GM23248 (cell line): Measurements from ENCODE around the gene CLVS2.

Experiments used
- EZH2 ChIP-seq: fragments of 200-600 bp; sonication (generic); IDR thresholded peaks from 2 replicates; pipeline ENCODE4 v1.6.1; 2018; ENCODE audit warnings: antibody characterized with exemption, mild to moderate bottlenecking; ENCODE audit not compliant: insufficient read depth, poor library complexity, severe bottlenecking
- EZH2phosphoT487 ChIP-seq: fragments of 200-600 bp; sonication (generic); IDR thresholded peaks from 2 replicates; pipeline ENCODE4 v1.6.1; 2018; ENCODE audit warnings: antibody characterized with exemption, moderate library complexity, mild to moderate bottlenecking, low read depth; ENCODE audit not compliant: insufficient read depth

DNA sequence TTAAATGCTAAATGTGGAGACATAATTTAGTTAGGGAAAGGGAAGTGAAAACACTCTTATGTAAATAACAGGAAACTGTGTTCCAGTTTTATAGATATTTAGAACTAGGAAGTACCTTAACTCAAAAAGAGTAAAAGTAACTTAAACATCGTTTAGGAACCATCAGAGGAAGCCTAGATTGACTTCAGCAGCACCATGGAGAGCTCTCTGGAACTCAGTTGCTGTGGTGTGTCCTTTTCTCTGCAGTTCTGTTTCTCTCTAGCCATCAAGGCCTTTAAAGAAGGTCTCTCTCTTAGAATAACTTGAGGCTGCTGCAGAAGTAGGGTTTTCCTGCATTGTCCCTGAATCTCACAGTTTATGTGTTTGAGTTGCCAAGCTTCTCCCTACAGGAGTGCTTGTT lies 26.9 kb downstream of the CLVS2 start:
- TF ChIP-seq EZH2phosphoT487 (no peak), EZH2 (no peak)
